Activated CD4-positive, alpha-beta T cell treated with anti-CD3 and anti-CD28 coated beads, Interleukin-10, Interleukin-2, amounts not matched to agents 100 ng/mL and 50 ng/mL, durations not matched to agents 16 hours and 8 hours (primary cell): ENCODE measurements around the gene GLS.
A peak's percentile ranks its signal among the peaks of the same experiment; 100 is the strongest.
"Not testable (repeated sequence)": the region's sequence is repeated elsewhere in the genome, so short reads cannot be mapped to it uniquely, and the experiment has no call there.

ENCODE experiments used
- DNase-seq: peaks from one replicate; pipeline ENCODE4 v3.0.0-alpha.2; 2020

The GLS gene

GRCh38 chr2:190973726-190974628, 93.4 kb downstream of the GLS start:
- no peak for DNase-seq

DNA sequence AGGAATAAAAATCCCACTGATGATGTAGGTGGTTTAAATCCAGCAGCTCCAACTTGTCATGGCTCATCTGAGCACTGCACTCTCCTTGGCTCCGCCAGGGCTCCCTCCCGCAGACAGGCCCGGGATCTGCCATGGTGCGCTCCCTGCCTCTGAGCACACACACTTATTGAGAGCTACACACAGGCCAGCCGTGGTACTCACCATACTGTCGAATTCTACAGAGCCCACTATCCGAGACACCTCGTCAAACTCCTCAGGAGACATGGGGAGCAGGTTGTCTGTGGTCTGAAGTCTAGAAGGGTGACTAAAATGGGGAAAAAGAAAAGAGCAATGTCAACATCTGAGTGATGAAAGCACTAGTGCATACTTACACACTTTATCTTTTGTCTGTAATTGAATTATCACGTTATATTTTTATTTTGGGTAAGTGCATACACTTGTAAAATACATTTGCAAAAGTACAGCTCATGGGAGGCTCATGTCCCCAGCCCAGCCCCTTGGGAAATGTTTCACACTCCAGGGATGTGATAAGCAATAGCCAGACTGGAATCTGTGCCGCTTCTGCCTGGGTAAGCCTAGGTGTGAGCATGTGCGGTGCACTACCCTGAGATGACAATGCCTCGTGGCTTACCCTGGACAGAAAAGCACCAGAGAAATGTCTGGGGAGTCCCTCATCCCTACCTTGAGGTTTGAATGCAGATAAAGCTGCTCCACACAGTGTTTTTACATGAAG, 94.2 kb downstream of the GLS start:
- DNase-seq: no peak

- no peak for DNase-seq
These were observed 95.9 kb downstream of the GLS start for GRCh38 chr2:190976521-190976920.

DNA sequence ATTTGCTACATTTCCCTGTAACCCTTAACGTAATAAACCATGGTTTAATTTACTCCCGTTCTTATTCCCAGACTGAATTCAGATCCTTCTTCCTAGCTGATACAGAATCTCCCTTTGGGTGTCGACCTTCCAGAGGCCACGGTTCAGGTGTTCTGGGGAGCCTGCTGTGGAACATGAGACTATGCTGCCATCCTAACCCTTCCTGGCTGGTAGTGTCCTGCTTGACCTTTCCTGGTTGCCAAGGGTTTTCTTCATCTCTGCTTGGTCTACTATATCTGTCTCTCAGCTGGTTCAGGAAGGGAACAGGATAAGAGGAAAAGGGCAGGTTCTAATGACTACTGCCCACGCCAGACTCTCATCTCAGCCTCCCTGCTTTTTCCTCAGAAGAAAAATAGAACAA, 96.9 kb downstream of the GLS start:
- no peak for DNase-seq

DNA sequence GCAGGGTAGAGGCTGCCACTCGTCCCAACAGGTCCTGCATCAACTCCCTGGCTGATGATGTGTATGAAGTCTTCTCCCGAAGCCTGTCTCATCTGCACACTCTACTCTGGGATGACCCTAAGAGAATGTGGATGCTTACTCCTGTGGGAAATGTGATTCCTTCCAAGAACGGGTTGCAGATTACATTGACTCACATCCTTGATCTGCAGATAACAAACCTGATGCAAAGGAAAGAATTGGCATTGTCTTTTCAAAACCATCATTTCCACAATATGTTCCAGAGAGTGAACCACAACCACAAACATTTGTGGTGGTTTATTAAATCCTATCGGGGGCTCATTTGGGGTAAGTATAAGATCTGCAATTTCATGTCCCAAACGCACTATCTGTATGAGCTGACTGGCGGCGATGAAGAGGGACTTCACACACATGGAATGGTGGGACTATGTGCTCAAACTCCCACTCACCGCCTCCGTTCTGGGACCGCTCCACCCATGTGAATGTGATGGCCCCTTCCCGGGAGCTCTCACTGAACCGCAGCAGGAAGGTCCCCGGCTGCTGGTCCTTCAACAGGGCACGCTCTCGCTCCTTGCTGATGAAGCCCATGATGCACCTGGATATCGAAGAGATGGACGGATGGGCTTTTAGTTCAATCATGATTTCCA, 97.9 kb downstream of the GLS start:
- no peak for DNase-seq

- no peak for DNase-seq
These were observed 99.4 kb downstream of the GLS start for GRCh38 chr2:190979906-190980629.

DNA sequence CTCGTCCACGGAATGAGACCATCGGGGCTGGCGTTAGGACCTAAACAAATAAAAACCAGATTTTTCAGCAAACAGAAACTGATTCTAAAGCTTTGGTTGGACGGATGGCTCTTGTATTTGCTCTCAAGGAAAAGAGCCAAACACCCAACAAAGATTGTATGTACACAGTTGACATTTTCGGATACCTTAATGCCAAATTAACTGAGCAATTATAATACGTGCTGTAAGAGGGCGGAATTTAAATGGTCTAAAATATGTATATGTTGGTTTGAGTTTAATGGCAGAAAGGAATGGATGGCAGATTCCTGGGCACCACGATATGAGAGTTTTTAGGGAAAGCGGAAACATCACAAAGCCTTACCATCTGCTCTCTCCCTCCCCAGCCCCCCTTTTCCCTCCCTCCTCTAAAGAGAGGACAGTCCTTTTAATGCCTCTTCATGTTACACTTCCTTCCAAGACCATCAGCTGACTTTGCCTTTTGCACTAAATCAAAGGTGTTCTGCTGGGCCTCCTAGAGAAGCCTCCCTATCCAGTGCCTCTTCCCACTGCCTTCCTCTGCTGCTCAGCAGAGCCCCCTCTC, 100.1 kb downstream of the GLS start:
- DNase-seq: no peak

GRCh38 chr2:190981333-190981732, 100.7 kb downstream of the GLS start:
- no peak for DNase-seq

GRCh38 chr2:190981733-190982132, 101.1 kb downstream of the GLS start:
- DNase-seq: no peak

DNA sequence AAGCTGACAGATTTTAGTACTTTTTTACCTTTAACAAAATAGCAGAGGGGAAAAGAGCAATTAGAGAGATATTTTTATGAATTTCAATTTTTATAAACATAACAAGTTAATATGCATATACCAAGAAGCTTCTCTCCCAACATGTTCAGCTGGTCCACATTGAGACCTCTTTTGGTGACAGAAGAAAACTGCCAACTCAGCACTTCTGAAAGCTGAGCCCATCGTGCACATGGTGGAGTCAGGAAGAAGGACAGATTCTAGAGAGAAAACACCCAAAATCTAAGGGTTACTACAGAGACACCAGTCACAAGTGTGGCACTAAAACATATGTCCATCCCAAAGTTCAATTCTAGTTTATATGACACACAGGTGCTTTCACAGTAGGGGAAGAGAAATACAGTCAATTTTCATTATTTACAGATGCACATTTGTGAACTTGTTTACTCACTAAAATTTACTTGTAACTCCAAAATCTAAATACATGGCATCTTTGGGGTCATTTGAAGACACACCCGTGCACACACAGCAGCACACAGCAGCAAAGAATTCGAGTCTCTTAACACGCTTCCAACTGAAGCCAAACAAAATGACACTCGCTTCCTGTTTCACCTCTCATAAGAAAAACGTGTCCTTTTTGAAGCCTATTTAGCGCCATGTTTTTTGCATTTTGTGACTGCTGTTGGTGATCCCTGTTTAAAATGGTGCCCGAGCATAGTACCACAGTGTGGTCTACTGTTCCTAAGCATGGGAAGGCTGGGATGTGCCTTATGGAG, 101.8 kb downstream of the GLS start:
- no peak for DNase-seq

- DNase-seq: peak; percentile 60
These were observed 104.0 kb downstream of the GLS start for GRCh38 chr2:190984595-190984994.

- DNase-seq: no peak
These were observed 105.8 kb downstream of the GLS start for GRCh38 chr2:190986221-190986953.

DNA sequence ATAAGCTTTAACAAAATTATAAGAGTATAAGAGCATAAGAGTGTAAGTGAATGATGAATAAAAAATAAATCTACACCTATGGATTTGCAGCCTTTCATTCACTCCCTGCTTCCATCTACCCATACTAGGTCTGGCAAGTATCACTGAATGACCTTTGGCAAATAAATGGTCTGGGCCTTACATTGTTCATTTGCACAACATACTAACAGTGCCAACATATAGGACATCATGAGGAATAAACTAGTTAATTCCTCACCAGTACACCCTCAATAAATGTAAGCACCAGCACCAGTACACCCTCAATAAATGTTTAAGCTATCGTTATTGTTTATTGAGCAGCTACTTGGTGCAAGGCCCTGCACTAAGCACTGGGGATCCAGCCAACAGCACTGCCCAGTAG, 106.5 kb downstream of the GLS start:
- no peak for DNase-seq

- DNase-seq: no peak
These were observed 107.3 kb downstream of the GLS start for GRCh38 chr2:190987938-190988337.

- no peak for DNase-seq
These were observed 108.3 kb downstream of the GLS start for GRCh38 chr2:190988910-190989309.

DNA sequence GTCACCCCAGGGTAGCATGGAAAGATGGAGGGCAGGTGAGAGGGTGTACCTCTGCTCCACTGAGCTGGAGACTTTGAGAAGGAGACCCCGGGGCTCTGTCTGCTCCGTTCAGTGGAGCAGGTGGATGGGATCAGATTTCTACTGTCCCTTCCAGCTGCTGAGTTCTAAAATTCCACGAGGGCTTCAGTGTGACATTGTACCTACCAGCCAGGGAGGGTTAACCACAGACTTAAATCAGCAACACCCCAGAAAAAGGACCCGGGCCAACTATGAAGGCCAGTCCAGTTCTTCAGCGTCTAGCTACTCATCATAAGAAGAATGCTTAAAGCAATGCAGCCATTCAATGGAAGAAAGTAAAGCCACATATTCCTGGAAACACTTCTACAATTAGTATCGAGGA, 109.5 kb downstream of the GLS start:
- DNase-seq: no peak

GRCh38 chr2:190993292-190993643, 112.6 kb downstream of the GLS start:
- DNase-seq: no peak

- no peak for DNase-seq
These were observed 113.5 kb downstream of the GLS start for GRCh38 chr2:190994148-190994547.

DNA sequence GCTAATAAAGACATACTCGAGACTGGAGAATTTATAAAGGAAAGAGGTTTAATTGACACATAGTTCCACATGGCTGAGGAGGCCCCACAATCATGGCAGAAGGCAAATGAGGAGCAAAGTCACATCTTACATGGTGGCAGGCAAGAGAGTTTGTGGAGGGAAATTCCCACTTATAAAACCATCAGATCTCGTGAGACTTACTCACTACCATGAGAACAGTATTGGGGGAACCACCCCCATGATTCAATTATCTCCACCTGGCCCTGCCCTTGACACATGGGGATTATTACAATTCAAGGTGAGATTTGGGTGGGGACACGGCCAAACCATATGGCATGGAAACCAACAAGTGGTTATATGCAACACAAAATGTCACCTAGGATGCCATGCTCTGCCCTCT, 114.7 kb downstream of the GLS start:
- DNase-seq: not testable (repeated sequence)

DNA sequence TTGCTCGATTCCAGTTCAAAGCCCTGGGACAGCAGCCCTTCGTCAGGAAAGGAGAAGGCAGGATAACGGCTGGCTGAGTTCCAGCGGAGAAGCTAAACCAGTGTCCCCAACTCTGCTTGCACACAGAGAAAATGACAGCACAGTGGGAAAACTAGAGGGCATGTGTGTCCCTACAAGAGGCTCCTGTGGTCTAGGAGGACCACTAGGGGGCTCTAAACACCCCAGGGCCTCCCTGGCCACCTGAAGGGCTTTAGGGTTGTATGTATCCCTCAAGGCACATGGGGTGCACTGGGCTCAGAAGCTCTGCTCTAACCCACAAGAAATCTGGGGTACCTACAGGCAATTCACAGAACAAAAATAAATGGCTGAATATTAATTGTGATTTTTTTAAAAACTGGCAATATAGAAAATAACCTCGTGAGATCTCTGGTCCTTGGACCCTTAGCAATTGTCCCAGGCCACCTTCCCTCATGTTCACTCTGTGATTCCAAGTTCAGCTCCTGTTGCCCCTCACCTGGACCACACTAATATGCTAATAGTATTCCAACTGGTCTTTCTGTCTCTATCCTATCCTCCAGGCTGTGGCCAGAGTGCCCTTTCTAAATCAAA, 115.8 kb downstream of the GLS start:
- DNase-seq: peak; percentile 48

- DNase-seq: no peak
These were observed 116.3 kb downstream of the GLS start for GRCh38 chr2:190996947-190997346.
